K562 (cell line): ENCODE measurements around the gene SUMF1. TPM values are rescaled to one million over a fixed set of nuclear protein-coding genes. Genes with fewer than 3 reads are reported as not detected.

Experiments used
- ATAC-seq: fragments of 200-7000 bp; cut with Tn5 transposase; 3 replicates; pipeline ENCODE4 v1.9.1; 2020; ENCODE audit warnings: moderate library complexity
- BruUV-seq: library from RNA; stranded (reverse); fragments of 400-500 nt; replicated peaks from 2 replicates; lab custom pipeline; 2021; lab: Mats Ljungman, UMichigan
- CTCF ChIA-PET: fragments of 300-600 bp; formaldehyde crosslinking; extraction: SDS; loops from one replicate; lab custom pipeline; 2021; ENCODE audit warnings: low intra/inter-chr PET ratio; lab: Yijun Ruan, JAX
- POLR2A ChIA-PET: fragments of 300-600, 350-650 bp; sonication (Branson Sonifier 250); formaldehyde crosslinking; extraction: SDS; loops from one replicate; lab custom pipeline; 2021; ENCODE audit warnings: antibody characterized with exemption, inconsistent platforms; lab: Yijun Ruan, JAX
- DNase-seq, 4 experiments: peaks; one replicate each; pipeline versions ENCODE4 v3.0.0 to v3.0.0-alpha.2; 2011 to 2018; ENCODE audit warnings: low spot score in 3 of 4, mixed read lengths in 3 of 4; ENCODE audit errors: extremely low read depth in 1 of 4
- FAIRE-seq: peaks from 2 replicates; lab custom pipeline; 2011; peaks lifted over from hg19 to GRCh38; lab: Jason Lieb, UNC
- H2AFZ ChIP-seq: 2 replicates; pipeline ENCODE4 v1.6.0; 2011; ENCODE audit warnings: low read depth, low read length, control low read depth, inconsistent platforms
- H3K27ac ChIP-seq: fragments of 200-600 bp; 3 replicates; pipeline ENCODE4 v1.8.0; 2011; ENCODE audit warnings: low read depth, mild to moderate bottlenecking, control low read depth, inconsistent platforms, low read length, moderate library complexity, mixed read lengths; ENCODE audit errors: extremely low read depth
- H3K27me3 ChIP-seq, 2 experiments: fragments of 300-600 bp in 1 of 2; 2 replicates in 1 of 2; 3 replicates in 1 of 2; pipeline versions ENCODE4 v1.6.0 to v1.8.0; 2011; ENCODE audit warnings: inconsistent platforms in 2 of 2, low read length in 2 of 2, mild to moderate bottlenecking in 1 of 2, mixed read lengths in 1 of 2, moderate library complexity in 1 of 2; ENCODE audit not compliant: control insufficient read depth in 2 of 2, insufficient read depth in 2 of 2
- H3K36me3 ChIP-seq: fragments of 300-600 bp; 3 replicates; pipeline ENCODE4 v1.8.0; 2011; ENCODE audit warnings: mild to moderate bottlenecking, low read length, inconsistent platforms; ENCODE audit not compliant: control insufficient read depth, insufficient read depth
- H3K4me1 ChIP-seq, 2 experiments: fragments of 200-600 bp in 1 of 2; replicated peaks in 1 of 2; 2 replicates in 1 of 2; 3 replicates in 1 of 2; pipeline versions ENCODE4 v1.5.1 to v1.8.0; 2011; ENCODE audit warnings: inconsistent platforms in 2 of 2, low read length in 2 of 2, mild to moderate bottlenecking in 1 of 2, mixed read lengths in 1 of 2, moderate library complexity in 1 of 2; ENCODE audit not compliant: control insufficient read depth in 2 of 2, insufficient read depth in 2 of 2
- H3K4me2 ChIP-seq: 2 replicates; pipeline ENCODE4 v1.6.1; 2011; ENCODE audit warnings: low read length, control low read depth, inconsistent platforms, mixed read lengths; ENCODE audit not compliant: insufficient read depth
- H3K4me3 ChIP-seq: fragments of 200-600 bp; sonication (generic), shearing (Covaris generic); 2 replicates; pipeline ENCODE4 v1.5.1; 2016; ENCODE audit warnings: control low read depth, inconsistent platforms
- H3K79me2 ChIP-seq: fragments of 200-600 bp; 3 replicates; pipeline ENCODE4 v1.8.0; 2011; ENCODE audit warnings: low read length, inconsistent platforms; ENCODE audit not compliant: control insufficient read depth, insufficient read depth
- H3K9ac ChIP-seq, 2 experiments: 2 replicates each; pipeline versions ENCODE4 v1.6.0 to v1.6.1; 2011; ENCODE audit warnings: low read depth in 2 of 2, low read length in 2 of 2, control low read depth in 1 of 2, inconsistent platforms in 1 of 2, mild to moderate bottlenecking in 1 of 2, mixed read lengths in 1 of 2; ENCODE audit not compliant: insufficient read depth in 1 of 2
- H3K9me1 ChIP-seq: one replicate; pipeline ENCODE4 v1.6.0; 2011; ENCODE audit warnings: inconsistent platforms, mild to moderate bottlenecking, low read length, moderate library complexity; ENCODE audit not compliant: control insufficient read depth, insufficient read depth
- H3K9me3 ChIP-seq: replicated peaks from 2 replicates; pipeline ENCODE4 v1.5.1; 2011; ENCODE audit warnings: low read depth, low read length, inconsistent platforms; ENCODE audit not compliant: control insufficient read depth, insufficient read depth
- H4K20me1 ChIP-seq: replicated peaks from 2 replicates; pipeline ENCODE4 v1.6.1; 2011; ENCODE audit warnings: low read length, inconsistent platforms, mixed read lengths; ENCODE audit not compliant: control insufficient read depth, insufficient read depth
- ARID3B ChIP-seq: fragments of 250-450 bp; sonication (Bioruptor Pico); IDR thresholded peaks from 2 replicates; pipeline ENCODE4 v1.4.0; 2020; ENCODE audit warnings: borderline replicate concordance
- CHCHD3 ChIP-seq: fragments of 250-450 bp; sonication (Bioruptor Pico); IDR thresholded peaks from 2 replicates; pipeline ENCODE4 v2.1.2; 2022; ENCODE audit warnings: mild to moderate bottlenecking
- FOXJ2 ChIP-seq: fragments of 200-800 bp; sonication (Bioruptor generic); IDR thresholded peaks from 2 replicates; pipeline ENCODE4 v1.6.1; 2016; ENCODE audit warnings: missing genetic modification characterization, missing compliant biosample characterization
- FOXJ3 ChIP-seq: sonication (generic); formaldehyde crosslinking; IDR thresholded peaks from 2 replicates; pipeline ENCODE4 v1.4.0; 2020; ENCODE audit warnings: mild to moderate bottlenecking, missing genetic modification reagents
- FUS ChIP-seq: fragments of 200-400 bp; formaldehyde crosslinking; optimal IDR thresholded peaks from 2 replicates; pipeline ENCODE3; 2017; ENCODE audit warnings: low read depth, low read length
- KDM5B ChIP-seq: fragments of 200-600 bp; sonication (generic); IDR thresholded peaks from 2 replicates; pipeline ENCODE4 v1.6.1; 2012; ENCODE audit warnings: low read depth, mild to moderate bottlenecking, moderate library complexity, low read length, control low read depth, inconsistent platforms; ENCODE audit not compliant: insufficient replicate concordance
- L3MBTL2 ChIP-seq: fragments of 450-650 bp; IDR thresholded peaks from 2 replicates; pipeline ENCODE4 v1.6.1; 2016; ENCODE audit warnings: mild to moderate bottlenecking, moderate library complexity
- MEIS2 ChIP-seq: fragments of 450-650 bp; IDR thresholded peaks from 2 replicates; pipeline ENCODE4 v1.6.1; 2014; ENCODE audit warnings: mild to moderate bottlenecking; ENCODE audit not compliant: partially characterized antibody
- NONO ChIP-seq, 2 experiments: fragments of 200-400 bp in 1 of 2; fragments of 450-650 bp in 1 of 2; formaldehyde crosslinking in 1 of 2; IDR thresholded peaks; 2 replicates each; pipeline ENCODE4 v1.6.1; 2017; ENCODE audit warnings: low read depth in 2 of 2, mild to moderate bottlenecking in 2 of 2, moderate library complexity in 2 of 2, low read length in 1 of 2
- SMAD4 ChIP-seq: fragments of 250-450 bp; sonication (Bioruptor Pico); conservative IDR thresholded peaks from 2 replicates; pipeline ENCODE4 v1.8.0; 2021; ENCODE audit warnings: inconsistent platforms, mild to moderate bottlenecking, moderate library complexity
- SMC3 ChIP-seq: conservative IDR thresholded peaks from 2 replicates; pipeline ENCODE4 v1.6.1; 2011; ENCODE audit warnings: low read depth, low read length, improper control_type of control experiment; ENCODE audit not compliant: insufficient read depth
- TCF7 ChIP-seq: sonication (generic); IDR thresholded peaks from 2 replicates; pipeline ENCODE4 v1.6.1; 2016; ENCODE audit warnings: antibody characterized with exemption, borderline replicate concordance
- VEZF1 ChIP-seq: fragments of 200-800 bp; sonication (Bioruptor generic); IDR thresholded peaks from 2 replicates; pipeline ENCODE4 v1.6.1; 2017; ENCODE audit warnings: missing genetic modification characterization, missing compliant biosample characterization
- ZNF431 ChIP-seq: sonication (generic); formaldehyde crosslinking; IDR thresholded peaks from 2 replicates; pipeline ENCODE4 v1.8.0; 2022; ENCODE audit warnings: mild to moderate bottlenecking, missing genetic modification reagents
- WGBS: fragments of 100-300 bp; shearing (Covaris generic); methylation state at CpG from one replicate; pipeline ENCODE4 v1.1.6; 2016; ENCODE audit warnings: low coverage, mixed read lengths; ENCODE audit not compliant: insufficient coverage; ENCODE audit errors: missing lambda C conversion rate; 5-methylcytosine and 5-hydroxymethylcytosine counted together
- in situ Hi-C: fragments of 300-500 bp; cut with MboI; formaldehyde crosslinking; loops from 4 replicates; pipeline ENCODE4 v1.15.0; 2018; ENCODE audit warnings: inconsistent platforms, mixed read lengths
- intact Hi-C: fragments of 100-400 bp; cut with micrococcal nuclease; formaldehyde crosslinking; loops from 2 replicates; pipeline ENCODE4 v1.14.2; 2022
- polyA plus RNA-seq, 8 experiments: library from polyadenylated mRNA; depleted of rRNA in 4 of 8; stranded (reverse) in 5 of 8; unstranded in 3 of 8; fragments of >200 nt; fragmentation: Nextera tagmentation in 2 of 8; fragmentation: Illumina TruSeq in 1 of 8; extraction: Ambion mirVana in 2 of 8; extraction: Trizol in 1 of 8; gene quantifications; 2 replicates each; pipeline versions ENCODE4 v1.2.1 to v1.2.3, GENCODE V29; 2011 to 2014; ENCODE audit warnings: inconsistent platforms in 1 of 8, missing spikeins in 1 of 8
- total RNA-seq, 7 experiments: library from RNA; depleted of rRNA in 6 of 7; stranded (reverse); fragments of >200 nt in 6 of 7; fragmentation: Illumina TruSeq in 2 of 7; extraction: Trizol in 2 of 7; gene quantifications; 2 replicates each; pipeline versions ENCODE4 v1.2.1 to v1.2.3, GENCODE V29; 2011 to 2021; ENCODE audit warnings: low replicate concordance in 1 of 7
- TF ChIP-seq, protein P1 (sequence below), 3 experiments: IDR thresholded peaks in 2 of 3; conservative IDR thresholded peaks in 1 of 3; 2 replicates each; pipeline ENCODE4 v1.5.1; 2011 to 2012; ENCODE audit warnings: low read length in 3 of 3, mild to moderate bottlenecking in 3 of 3, control low read depth in 2 of 3, improper control_type of control experiment in 1 of 3, inconsistent platforms in 1 of 3, low read depth in 1 of 3, mixed read lengths in 1 of 3, moderate library complexity in 1 of 3; ENCODE audit not compliant: insufficient read depth in 2 of 3

The SUMF1 gene
- total and polyA plus RNA-seq, 9 of the 15 experiments (the other 6 are each of a cell fraction or from before 2014, with no cell fraction given), result 1.3 to 7.4 (median 4.2) TPM

DNA sequence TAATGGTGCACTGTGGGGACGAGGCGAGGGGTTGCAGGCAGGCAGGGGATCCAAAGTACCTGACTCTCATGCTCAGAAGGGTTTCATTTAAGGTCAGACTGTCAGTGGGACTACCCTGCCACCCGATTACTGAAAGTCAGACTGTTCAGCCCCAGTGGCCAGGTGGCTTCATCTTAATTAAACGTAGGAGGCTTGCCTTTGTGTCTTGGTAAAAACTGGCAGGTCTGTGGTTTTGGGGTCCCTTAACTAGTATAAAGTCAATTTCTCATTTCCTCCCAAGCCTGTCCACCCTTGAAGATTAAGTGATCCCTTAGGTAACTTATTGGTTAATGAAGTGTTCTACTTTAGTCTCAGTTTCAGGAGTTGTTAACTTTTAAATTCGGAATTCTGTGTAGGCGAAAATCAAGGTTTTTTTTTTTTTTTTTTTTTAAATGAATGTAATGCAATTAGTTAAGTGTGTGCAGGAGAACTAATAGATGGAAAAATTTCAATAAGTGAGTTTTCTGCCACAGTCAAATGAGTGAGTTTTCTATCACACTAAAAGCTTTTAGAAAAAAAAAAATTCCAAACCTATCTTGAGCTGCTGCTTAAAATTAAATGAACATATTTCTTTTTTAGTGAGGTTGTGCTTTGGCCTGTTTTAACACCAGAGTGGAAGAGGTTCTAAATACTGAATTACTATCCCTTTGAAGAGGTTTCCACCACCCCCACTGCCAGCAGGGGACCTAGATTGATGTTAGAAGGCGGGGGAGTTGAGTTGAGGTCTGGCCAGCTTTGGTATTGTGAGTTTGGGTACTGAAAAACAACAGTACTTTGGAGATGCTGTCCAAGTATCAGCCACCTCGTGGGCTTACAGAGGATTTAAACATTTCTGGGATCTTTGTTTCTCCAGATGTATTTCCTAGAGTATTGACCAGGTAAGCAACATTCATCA is 41.2 kb upstream of the SUMF1 start:
- Histone ChIP-seq H3K4me3 (no peak overlapping the region), H2AFZ (peak overlapping the region; percentile 20), H3K4me2 (no peak overlapping the region), H3K36me3 (no peaks in the 10 kb centered on the region), H3K4me1 (peaks cover 21 to 64% of the 10 kb centered on the region in 2 experiments), H3K9me3 (no peaks in the 10 kb centered on the region), H3K9ac (peak overlapping the region in 1 of 2 experiments; percentile 22; a peak in 1 of 4 replicates), H3K27me3 (no peaks in the 10 kb centered on the region), H3K79me2 (peaks cover 11% of the 10 kb centered on the region; the same call in 1 of the 3 replicates), H3K9me1 (no peaks in the 10 kb centered on the region), H3K27ac (no peak overlapping the region), H4K20me1 (no peaks in the 10 kb centered on the region; the same call in 1 of the 2 replicates)
- BruUV-seq, result no TSS peak
- ATAC-seq (peak; percentile 36), FAIRE-seq (peak; percentile 19), DNase-seq (peak; percentile 50 to 66 (median 58))
- ChIA-PET POLR2A (interaction anchor here (0.6 to 10.9 kb wide), 9 partner anchors 9 to 205 kb away, joined by 3 to 220 read pairs (median 4); partner anchors contain the start of genes ITPR1 and SUMF1), CTCF (no interaction called here)
- intact Hi-C loops (no loop called here), in situ Hi-C loops (no loop called here)
- WGBS, result 55% methylated on average over 8 of the region's 8 CpGs
- TF ChIP-seq SMC3 (no peak), MEIS2 (peak; percentile 62), ARID3B (no peak), CHCHD3 (CRISPR knock-in tag) (no peak), NONO (IDR thresholded peaks at IDR 0.05; ENCODE audit: low read depth in 2 of 2, low read length in 1 of 2) (no peak), FUS (no peak), KDM5B (no peak), TCF7 (peak; percentile 58; the same call in 1 of the 2 replicates), ZNF431 (CRISPR knock-in tag) (no peak), SMAD4 (CRISPR knock-in tag) (peak; percentile 50; the same call in 1 of the 2 replicates), VEZF1 (CRISPR knock-in tag) (0 out of 2 replicates have a peak, but pooled peaks have one; percentile 14), FOXJ2 (tag) (no peak), L3MBTL2 (0 out of 2 replicates have a peak, but pooled peaks have one; percentile 15), FOXJ3 (no peak)
- TF ChIP-seq, protein P1, sequence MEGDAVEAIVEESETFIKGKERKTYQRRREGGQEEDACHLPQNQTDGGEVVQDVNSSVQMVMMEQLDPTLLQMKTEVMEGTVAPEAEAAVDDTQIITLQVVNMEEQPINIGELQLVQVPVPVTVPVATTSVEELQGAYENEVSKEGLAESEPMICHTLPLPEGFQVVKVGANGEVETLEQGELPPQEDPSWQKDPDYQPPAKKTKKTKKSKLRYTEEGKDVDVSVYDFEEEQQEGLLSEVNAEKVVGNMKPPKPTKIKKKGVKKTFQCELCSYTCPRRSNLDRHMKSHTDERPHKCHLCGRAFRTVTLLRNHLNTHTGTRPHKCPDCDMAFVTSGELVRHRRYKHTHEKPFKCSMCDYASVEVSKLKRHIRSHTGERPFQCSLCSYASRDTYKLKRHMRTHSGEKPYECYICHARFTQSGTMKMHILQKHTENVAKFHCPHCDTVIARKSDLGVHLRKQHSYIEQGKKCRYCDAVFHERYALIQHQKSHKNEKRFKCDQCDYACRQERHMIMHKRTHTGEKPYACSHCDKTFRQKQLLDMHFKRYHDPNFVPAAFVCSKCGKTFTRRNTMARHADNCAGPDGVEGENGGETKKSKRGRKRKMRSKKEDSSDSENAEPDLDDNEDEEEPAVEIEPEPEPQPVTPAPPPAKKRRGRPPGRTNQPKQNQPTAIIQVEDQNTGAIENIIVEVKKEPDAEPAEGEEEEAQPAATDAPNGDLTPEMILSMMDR (IDR thresholded peaks at IDR 0.05 in 2 of 3, conservative IDR thresholded peaks at IDR 0.05 in 1 of 3; ENCODE audit: insufficient read depth in 2 of 3, low read depth in 1 of 3, low read length in 3 of 3), result peak in 1 of 3 experiments; percentile 17; a peak in 1 of 6 replicates
